Type B pancreatic cell (in vitro differentiated cells): ENCODE measurements around the gene CAP2. TPM values are rescaled to one million over a fixed set of nuclear protein-coding genes. Genes with fewer than 3 reads are reported as not detected.
A peak's percentile ranks its signal among the peaks of the same experiment; 100 is the strongest.
"Not testable (repeated sequence)": the region's sequence is repeated elsewhere in the genome, so short reads cannot be mapped to it uniquely, and the experiment has no call there.

Experiments used
- DNase-seq: peaks from one replicate; pipeline ENCODE4 v3.0.0; 2021; ENCODE audit warnings: mixed read lengths; ENCODE audit not compliant: unreplicated experiment; ENCODE audit errors: extremely low spot score
- H3K27ac Mint-ChIP-seq: 2 replicates; pipeline ENCODE4 v1.8.0; 2021; ENCODE audit warnings: mild to moderate bottlenecking, mixed read lengths
- H3K27me3 Mint-ChIP-seq: 2 replicates; pipeline ENCODE4 v1.8.0; 2021; ENCODE audit warnings: mixed read lengths
- H3K36me3 Mint-ChIP-seq: 2 replicates; pipeline ENCODE4 v1.8.0; 2021; ENCODE audit warnings: mixed read lengths
- H3K4me1 Mint-ChIP-seq: one replicate; pipeline ENCODE4 v1.8.0; 2021; ENCODE audit warnings: mixed read lengths; ENCODE audit not compliant: unreplicated experiment
- H3K4me3 Mint-ChIP-seq: 2 replicates; pipeline ENCODE4 v1.8.0; 2021; ENCODE audit warnings: mild to moderate bottlenecking, mixed read lengths
- H3K9me3 Mint-ChIP-seq: 2 replicates; pipeline ENCODE4 v1.8.0; 2021; ENCODE audit warnings: mixed read lengths
- total RNA-seq: library from RNA; stranded (reverse); gene quantifications from 2 replicates; pipeline ENCODE4 v1.2.1, GENCODE V29; 2021; ENCODE audit warnings: low replicate concordance
- TF ChIP-seq, protein P1 (sequence below): fragments of 200-600 bp; sonication (generic); conservative IDR thresholded peaks from 2 replicates; pipeline ENCODE4 v1.5.0; 2021; ENCODE audit warnings: antibody characterized with exemption, mild to moderate bottlenecking

Gene CAP2
- total RNA-seq, 1 donor from 2014 or later = 9.3 TPM

DNA sequence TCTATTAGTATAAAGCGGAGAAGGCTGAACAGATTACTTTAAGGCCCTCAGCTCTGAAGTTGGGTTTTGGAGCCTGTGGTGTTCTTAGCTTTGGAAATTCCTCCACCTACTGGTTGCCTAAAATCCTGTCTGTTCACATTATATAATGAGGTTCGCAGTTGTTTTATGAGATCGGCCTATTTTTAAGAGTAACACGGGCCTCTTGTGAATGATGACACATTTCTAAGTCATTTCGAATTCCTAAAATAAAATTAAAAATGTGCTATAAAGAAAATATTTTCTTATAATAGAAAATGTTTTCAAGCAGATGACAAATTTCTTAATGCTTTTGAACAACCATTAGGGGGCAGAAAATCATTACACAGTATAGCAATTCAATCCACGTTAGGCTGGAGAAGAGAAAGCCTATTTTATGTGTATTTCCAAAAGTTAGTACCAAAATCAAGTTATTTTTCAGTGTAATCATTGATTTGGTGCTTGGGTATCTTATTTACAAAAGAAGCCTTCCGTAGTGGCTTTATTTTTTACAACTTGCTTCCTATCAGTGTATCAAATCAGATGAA is 190.9 kb downstream of the CAP2 start:
- Mint-ChIP-seq H3K27me3 (no peaks in the 10 kb centered on the region), H3K9me3 (peaks cover 5% of the 10 kb centered on the region), H3K4me1 (peaks cover 5% of the 10 kb centered on the region), H3K27ac (peak overlapping the region; percentile 29), H3K4me3 (peak overlapping the region; percentile 1), H3K36me3 (no peaks in the 10 kb centered on the region)
- TF ChIP-seq, protein P1, sequence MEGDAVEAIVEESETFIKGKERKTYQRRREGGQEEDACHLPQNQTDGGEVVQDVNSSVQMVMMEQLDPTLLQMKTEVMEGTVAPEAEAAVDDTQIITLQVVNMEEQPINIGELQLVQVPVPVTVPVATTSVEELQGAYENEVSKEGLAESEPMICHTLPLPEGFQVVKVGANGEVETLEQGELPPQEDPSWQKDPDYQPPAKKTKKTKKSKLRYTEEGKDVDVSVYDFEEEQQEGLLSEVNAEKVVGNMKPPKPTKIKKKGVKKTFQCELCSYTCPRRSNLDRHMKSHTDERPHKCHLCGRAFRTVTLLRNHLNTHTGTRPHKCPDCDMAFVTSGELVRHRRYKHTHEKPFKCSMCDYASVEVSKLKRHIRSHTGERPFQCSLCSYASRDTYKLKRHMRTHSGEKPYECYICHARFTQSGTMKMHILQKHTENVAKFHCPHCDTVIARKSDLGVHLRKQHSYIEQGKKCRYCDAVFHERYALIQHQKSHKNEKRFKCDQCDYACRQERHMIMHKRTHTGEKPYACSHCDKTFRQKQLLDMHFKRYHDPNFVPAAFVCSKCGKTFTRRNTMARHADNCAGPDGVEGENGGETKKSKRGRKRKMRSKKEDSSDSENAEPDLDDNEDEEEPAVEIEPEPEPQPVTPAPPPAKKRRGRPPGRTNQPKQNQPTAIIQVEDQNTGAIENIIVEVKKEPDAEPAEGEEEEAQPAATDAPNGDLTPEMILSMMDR = peak; percentile 94
- no peak for DNase-seq

DNA sequence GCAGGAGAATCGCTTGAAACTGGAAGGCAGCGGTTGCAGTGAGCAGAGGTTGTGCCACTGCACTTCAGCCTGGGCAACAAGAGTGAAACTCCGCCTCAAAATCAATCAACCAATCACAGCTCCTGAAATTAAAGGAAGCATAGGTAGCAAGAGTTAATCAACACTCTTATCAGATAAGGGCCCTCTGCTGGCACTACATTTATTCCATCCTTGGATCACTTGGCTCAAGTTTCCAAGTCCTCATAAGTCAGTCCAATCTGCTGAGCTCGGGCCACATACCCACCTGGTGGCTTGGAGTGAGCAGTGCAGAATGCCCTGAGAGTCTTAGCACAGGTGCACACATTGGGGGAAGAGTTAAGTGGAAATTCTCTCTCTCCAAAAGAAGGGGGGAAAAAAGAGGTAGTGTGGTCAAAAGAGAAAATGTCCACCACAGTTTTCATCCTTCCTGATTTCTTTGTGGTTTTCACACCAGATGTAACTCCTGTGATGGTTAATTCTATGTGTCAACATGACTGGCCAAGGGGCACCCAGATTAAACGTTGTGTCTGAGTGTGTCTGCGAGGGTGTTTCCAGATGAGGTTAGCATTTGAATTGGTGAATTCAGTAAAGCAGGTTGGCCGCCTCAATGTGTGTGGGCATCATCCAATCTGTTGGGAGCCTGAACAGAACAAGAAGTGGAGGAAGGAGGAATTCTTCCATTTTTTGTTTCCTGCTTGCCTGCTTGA is 192.5 kb downstream of the CAP2 start:
- TF ChIP-seq, protein P1 = peak; percentile 37
- Mint-ChIP-seq H3K4me1 (peaks cover 5% of the 10 kb centered on the region), H3K36me3 (no peaks in the 10 kb centered on the region), H3K27ac (no peak overlapping the region), H3K9me3 (peaks cover 3% of the 10 kb centered on the region), H3K4me3 (no peak overlapping the region), H3K27me3 (no peaks in the 10 kb centered on the region)
- no peak for DNase-seq

DNA sequence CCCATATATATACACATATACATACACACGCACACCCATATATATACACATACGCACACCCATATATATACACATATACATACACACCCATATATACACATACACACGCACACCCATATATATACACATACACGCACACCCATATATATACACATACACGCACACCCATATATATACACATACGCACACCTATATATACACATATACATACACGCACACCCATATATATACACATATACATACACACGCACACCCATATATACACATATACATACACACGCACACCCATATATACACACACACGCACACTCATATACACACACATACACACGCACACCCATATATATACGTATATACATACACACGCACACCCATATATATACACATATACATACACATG is 193.2 kb downstream of the CAP2 start:
- not testable (repeated sequence) for DNase-seq, H3K4me3 Mint-ChIP-seq, H3K27ac Mint-ChIP-seq, H3K27me3 Mint-ChIP-seq, H3K36me3 Mint-ChIP-seq, H3K4me1 Mint-ChIP-seq, H3K9me3 Mint-ChIP-seq

DNA sequence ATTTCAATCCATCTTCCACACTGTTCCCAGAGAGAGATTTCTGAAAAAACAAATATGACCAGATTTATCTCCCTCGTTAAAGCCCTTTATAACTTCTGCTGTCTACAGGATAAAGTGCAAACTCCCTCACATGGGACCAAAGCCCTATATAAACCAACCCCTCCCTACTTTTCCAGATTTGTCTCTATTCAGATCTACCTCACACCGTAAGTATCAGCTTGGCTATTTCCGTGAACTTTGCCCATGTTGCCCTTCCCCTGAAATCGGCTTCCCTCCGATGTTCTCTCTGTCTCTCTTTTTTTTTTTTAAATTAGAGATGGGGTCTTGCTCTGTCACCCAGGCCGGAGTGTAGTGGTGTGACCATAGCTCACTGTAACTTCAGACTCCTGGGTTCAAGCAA is 194.6 kb downstream of the CAP2 start:
- no peak for DNase-seq
- Mint-ChIP-seq H3K27me3 (no peaks in the 10 kb centered on the region), H3K36me3 (no peaks in the 10 kb centered on the region), H3K27ac (no peak overlapping the region), H3K4me1 (peaks cover 5% of the 10 kb centered on the region), H3K4me3 (no peak overlapping the region), H3K9me3 (no peaks in the 10 kb centered on the region)
- TF ChIP-seq, protein P1 = no peak

DNA sequence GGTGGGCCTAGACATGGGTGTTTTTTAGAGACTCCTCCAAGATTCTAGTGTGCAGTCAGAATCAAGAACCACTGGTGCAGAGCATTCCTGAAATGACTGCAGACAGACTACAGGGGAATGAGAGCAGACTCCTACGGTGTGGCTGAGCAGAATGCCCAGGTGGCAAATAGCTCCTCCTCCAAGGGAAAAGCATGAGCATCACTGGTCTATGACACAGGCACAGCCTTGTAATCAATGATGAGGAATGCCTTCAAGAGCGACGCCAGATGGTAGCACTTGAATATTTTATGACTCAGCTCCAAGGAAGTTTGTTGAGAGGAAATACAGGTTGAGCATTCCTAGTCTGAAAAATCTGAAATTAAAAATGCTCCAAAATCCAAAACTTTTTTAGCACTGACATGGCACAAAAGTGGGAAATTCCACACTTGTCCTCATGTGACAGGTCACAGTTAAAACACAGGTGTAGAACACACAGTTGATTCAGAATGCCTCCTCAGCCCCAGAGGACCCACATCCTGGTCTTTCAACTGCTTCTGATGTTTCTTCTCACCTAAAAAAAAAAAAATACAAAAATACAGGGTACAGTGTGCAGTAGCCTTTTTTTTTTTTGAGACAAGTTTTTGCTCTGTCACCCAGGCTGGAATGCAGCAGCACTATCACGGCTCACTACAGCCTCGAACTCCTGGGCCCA is 196.2 kb downstream of the CAP2 start:
- TF ChIP-seq, protein P1 = no peak
- no peaks in the 10 kb centered on the region for H3K9me3 Mint-ChIP-seq
- H3K4me1 Mint-ChIP-seq = no peaks in the 10 kb centered on the region
- H3K36me3 Mint-ChIP-seq = no peaks in the 10 kb centered on the region
- H3K4me3 Mint-ChIP-seq = no peak overlapping the region
- peak overlapping the region; percentile 39 for H3K27ac Mint-ChIP-seq
- DNase-seq = no peak
- no peaks in the 10 kb centered on the region for H3K27me3 Mint-ChIP-seq

DNA sequence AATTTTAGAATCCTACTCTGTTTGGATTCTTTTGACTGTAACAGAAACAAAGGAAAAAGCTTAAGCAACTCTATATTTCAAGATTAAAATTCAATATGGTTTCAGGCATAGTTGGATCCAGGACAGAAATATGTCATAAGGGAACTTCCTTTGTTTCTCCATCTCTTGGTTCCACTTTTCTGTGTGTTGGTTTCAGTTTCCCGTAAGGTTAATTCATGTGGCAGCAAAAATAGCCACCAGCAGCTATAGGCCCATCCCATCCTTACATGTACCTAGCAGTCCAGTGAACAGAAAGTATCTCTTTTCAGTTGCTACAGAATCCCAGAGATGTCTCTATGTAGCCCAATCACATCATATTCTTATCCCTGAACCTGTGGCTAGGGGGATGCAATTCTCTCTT is 197.9 kb downstream of the CAP2 start:
- H3K9me3 Mint-ChIP-seq = no peaks in the 10 kb centered on the region
- no peaks in the 10 kb centered on the region for H3K36me3 Mint-ChIP-seq
- H3K27ac Mint-ChIP-seq = no peak overlapping the region
- TF ChIP-seq, protein P1 = no peak
- DNase-seq = no peak
- no peaks in the 10 kb centered on the region for H3K4me1 Mint-ChIP-seq
- H3K27me3 Mint-ChIP-seq = no peaks in the 10 kb centered on the region
- H3K4me3 Mint-ChIP-seq = no peak overlapping the region
